Measurements from ENCODE around the gene KPNA6. TPM values are rescaled to one million over a fixed set of nuclear protein-coding genes. Genes with fewer than 3 reads are reported as not detected.

The KPNA6 gene
- total RNA-seq, 1 donor from 2014 or later, result 63.6 TPM

- Mint-ChIP-seq H3K36me3 (ENCODE audit: low read depth) (peaks cover 6% of the 10 kb centered on the region), H3K4me3 (peak within 1 kb of the TSS; percentile 92), H3K27me3 (ENCODE audit: low read depth) (peaks cover 3% of the 10 kb centered on the region), H3K9me3 (no peaks in the 10 kb centered on the region), H3K27ac (ENCODE audit: unreplicated experiment) (peak within 1 kb of the TSS; percentile 98), H3K4me1 (peaks cover 47% of the 10 kb centered on the region)
- peak; percentile 66 for DNase-seq (ENCODE audit: low read depth, low spot score)
- TF ChIP-seq CTCF (conservative IDR thresholded peaks at IDR 0.05), result no peak
Measured at GRCh38 chr1:32200226-32201010, 92.6 kb downstream of the KPNA6 start, which contains the start of gene CCDC28B. CCDC28B (plus strand) TSS chr1:32200595; CDS start chr1:32201936, 1,341 bp downstream.

GRCh38 chr1:32201011-32201855 is 93.4 kb downstream of the KPNA6 start:
- TF ChIP-seq CTCF (conservative IDR thresholded peaks at IDR 0.05), result no peak
- peak; percentile 39 for DNase-seq (ENCODE audit: low read depth, low spot score)
- Mint-ChIP-seq H3K9me3 (no peaks in the 10 kb centered on the region), H3K36me3 (ENCODE audit: low read depth) (peaks cover 6% of the 10 kb centered on the region), H3K27ac (ENCODE audit: unreplicated experiment) (no peak overlapping the region), H3K4me3 (peak overlapping the region; percentile 92), H3K27me3 (ENCODE audit: low read depth) (peaks cover 3% of the 10 kb centered on the region), H3K4me1 (peaks cover 52% of the 10 kb centered on the region)

- no peaks in the 10 kb centered on the region for H3K36me3 Mint-ChIP-seq (ENCODE audit: low read depth)
- H3K9me3 Mint-ChIP-seq, result no peaks in the 10 kb centered on the region
- peaks cover 32% of the 10 kb centered on the region for H3K4me1 Mint-ChIP-seq
- peaks cover 3% of the 10 kb centered on the region for H3K27me3 Mint-ChIP-seq (ENCODE audit: low read depth)
- no peak overlapping the region for H3K27ac Mint-ChIP-seq (ENCODE audit: unreplicated experiment)
- no peak for TF ChIP-seq CTCF (conservative IDR thresholded peaks at IDR 0.05)
- peak overlapping the region; percentile 92 for H3K4me3 Mint-ChIP-seq
- no peak for DNase-seq (ENCODE audit: low read depth, low spot score)
Measured at GRCh38 chr1:32204943-32205361, 97.1 kb downstream of the KPNA6 start.

GRCh38 chr1:32205401-32206370 is 97.8 kb downstream of the KPNA6 start, which contains the start of gene IQCC:
IQCC (plus strand) TSS chr1:32205671; CDS start chr1:32205682, 11 bp downstream.
- peak within 1 kb of the TSS; percentile 92 for H3K27ac Mint-ChIP-seq (ENCODE audit: unreplicated experiment)
- TF ChIP-seq CTCF (conservative IDR thresholded peaks at IDR 0.05), result peak; percentile 13
- peaks cover 27% of the 10 kb centered on the region for H3K4me1 Mint-ChIP-seq
- H3K27me3 Mint-ChIP-seq (ENCODE audit: low read depth), result peaks cover 3% of the 10 kb centered on the region
- peak; percentile 73 for DNase-seq (ENCODE audit: low read depth, low spot score)
- H3K4me3 Mint-ChIP-seq, result peak within 1 kb of the TSS; percentile 92
- H3K9me3 Mint-ChIP-seq, result no peaks in the 10 kb centered on the region
- H3K36me3 Mint-ChIP-seq (ENCODE audit: low read depth), result no peaks in the 10 kb centered on the region

All from neural crest cell (in vitro differentiated cells).